Measurements from ENCODE around the gene GPM6B.

GPM6B gene

DNA sequence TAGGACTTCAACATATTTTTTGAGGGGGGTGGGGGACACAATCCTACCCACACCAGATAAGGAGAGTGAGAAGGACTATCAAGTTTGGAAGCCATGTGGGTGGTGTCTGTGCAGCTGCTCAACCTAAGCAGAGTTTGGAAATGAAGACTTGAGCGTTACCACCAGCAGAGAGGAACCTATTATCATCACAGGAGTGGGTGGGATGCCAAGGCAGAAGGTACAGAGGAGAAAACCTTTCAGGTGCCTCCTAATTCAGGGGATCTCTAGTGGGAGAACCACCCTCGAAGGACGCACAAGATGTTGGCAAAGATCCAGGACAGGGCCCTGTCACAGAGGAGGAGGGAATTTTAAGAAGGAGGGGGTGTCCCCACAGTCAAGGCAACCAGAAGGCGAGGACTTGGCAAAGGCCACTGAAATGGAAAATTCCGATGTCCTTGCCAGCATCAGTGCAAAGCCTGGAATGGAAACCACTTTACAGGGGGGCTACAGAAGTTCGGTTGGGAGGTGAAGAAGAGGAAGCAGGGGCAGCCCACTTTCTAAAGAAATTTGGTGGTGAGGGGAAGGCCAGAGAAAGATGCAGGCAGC is 8.4 kb upstream of the GPM6B start:
- DNase-seq (ENCODE audit: low read depth in 1 of 2, low spot score in 1 of 2) = no peak

DNA sequence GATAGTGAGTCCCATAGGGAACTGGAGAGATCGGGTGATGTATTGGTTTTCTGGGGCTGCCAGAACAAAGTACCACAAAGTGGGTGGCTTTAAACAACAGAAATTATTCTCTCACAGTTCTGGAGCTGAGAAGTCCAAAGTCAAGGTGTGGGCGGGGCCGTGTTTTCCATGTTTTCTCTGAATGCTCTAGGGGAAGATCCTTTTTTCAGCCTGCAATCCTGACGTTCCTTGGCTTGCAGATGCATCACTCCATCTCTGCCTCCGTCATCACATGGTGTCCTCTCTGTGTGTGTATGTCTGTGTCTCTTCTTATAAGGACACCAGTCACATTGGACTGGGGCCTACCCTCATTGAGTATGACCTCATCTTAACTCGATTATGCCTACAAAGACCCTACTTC is 7.9 kb upstream of the GPM6B start:
- no peak for DNase-seq (ENCODE audit: low read depth in 1 of 2, low spot score in 1 of 2)

DNA sequence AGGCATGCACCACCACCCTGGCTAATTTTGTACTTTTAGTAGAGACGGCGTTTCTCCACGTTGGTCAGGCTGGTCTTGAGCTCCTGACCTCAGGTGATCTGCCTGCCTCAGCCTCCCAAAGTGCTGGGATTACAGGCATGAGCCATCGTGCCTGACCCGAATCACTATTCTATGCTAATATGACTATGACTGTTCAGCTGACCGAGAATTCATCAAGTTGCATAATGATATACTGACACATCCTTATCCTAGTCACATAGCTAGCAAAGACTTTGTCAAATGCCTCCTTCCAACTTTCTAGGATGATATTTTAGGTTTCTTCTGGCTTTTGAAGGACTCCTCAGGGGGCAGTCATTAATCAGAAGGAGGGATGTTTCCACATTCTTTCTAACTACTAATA is 4.8 kb upstream of the GPM6B start:
- no peak for DNase-seq (ENCODE audit: low read depth in 1 of 2, low spot score in 1 of 2)

DNA sequence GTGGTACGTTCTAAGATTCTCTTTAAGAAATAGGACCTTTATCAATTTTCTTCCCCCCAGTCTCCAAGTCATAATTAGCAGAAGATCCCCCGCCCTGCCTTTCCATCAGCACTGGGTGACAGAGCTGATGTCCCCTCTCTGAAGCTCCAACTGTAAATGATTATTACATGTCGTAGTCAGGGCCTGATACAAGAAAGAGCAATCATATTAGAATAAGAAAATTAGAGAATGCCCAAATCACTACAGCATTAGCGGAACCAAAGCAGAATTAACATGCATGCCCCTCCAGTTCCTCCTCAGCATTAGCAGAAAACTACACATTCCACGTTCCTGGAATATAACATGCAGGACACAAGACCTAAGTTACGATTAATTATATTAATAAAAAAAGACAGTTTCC is 717 bp downstream of the GPM6B start:
- no peak for DNase-seq (ENCODE audit: low read depth in 1 of 2, low spot score in 1 of 2)

DNA sequence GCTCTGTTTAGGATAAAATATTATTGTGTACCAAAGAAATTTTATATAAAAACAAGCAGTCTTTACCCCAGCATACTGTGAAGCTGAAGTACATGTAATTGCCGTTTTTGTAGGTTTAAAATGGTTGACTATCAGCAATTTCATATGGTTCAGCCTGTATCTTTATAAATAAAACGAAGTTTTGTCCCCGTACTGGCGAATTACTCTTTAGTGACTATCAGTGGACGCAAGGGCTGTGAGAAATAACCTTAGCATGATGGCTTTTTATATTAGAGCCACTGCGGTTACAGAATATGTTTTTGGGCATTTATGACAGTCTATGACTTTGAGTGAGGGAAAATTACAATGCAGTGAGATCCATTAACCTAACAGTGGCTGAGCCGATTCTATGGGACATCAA is 1.2 kb downstream of the GPM6B start:
- DNase-seq (ENCODE audit: low read depth in 1 of 2, low spot score in 1 of 2) = no peak

DNA sequence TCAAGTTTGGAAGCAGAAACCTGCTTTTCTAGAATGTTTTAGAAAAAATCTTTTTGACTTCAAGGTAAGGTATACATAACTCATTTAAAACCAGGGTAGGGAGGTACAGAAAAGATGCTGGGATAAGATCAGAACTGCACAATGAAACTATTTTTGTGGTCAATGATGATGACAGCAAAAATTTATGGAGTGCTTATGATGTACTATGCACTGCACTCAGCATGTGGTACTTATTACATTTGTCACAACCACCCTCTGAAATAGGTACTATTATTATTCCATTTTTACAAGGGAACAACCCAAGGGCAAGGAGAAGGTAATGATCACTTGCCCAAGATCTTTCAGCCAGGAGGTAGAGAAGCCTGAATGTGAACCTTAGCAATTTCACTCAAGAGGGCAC is 8.0 kb downstream of the GPM6B start:
- no peak for DNase-seq (ENCODE audit: low read depth in 1 of 2, low spot score in 1 of 2)

DNA sequence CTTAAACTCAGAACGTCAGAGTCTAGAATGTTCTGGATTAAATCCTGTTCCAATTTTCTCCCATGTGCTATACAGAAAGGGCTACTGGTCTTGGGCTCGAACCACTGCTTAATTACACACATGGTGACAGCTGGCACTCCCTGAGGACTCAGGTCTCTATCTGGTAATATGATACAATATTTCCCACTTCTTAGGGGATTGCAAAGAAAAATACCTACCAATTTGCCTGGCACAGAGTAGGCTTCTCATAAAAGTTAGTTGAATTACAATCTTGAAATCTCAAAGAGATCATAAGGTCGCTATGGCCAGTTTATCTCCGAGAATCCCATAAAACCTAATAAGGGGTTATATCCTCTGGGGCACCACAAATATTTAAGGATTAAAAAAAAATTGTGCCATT is 8.6 kb downstream of the GPM6B start:
- DNase-seq (ENCODE audit: low read depth in 1 of 2, low spot score in 1 of 2) = no peak

DNA sequence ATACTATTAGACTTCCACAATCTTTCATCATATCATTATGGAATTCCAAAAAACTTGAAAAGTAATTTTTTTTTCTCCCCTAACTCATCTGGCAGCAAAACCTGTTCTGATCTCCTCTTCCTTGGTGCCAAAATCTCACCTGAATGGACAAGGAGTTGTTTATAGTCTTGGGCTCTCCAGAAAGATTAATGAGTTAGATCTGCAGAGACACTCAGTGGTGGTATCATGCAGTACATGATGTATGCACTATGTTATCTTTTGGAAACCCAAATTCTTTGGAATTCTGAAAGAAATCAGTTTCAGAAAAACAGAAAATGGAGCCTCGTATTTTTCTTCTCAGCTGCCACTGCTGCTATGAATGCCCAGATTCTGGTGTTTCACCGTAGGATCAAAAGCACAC is 11.7 kb downstream of the GPM6B start:
- no peak for DNase-seq (ENCODE audit: low read depth in 1 of 2, low spot score in 1 of 2)

DNA sequence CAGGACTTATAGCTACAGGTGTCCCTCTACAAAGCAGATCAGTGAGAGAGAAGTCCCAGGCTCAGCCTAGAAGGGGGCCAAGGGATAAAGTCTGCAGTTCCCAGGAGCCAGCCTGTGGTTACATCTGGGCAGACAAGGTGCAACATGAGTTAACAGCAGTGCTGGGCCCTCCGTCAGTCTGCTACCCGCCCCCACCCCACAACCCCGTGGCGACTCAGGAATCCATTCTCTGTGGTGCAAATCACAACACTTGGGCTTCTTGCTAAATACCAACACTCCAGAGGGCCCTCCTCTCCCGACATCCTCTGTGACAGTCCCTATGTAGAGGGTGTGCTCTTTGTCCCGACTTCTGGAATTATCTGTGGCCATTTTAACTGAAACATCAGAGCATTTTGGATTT is 13.8 kb downstream of the GPM6B start:
- DNase-seq (ENCODE audit: low read depth in 1 of 2, low spot score in 1 of 2) = no peak

DNA sequence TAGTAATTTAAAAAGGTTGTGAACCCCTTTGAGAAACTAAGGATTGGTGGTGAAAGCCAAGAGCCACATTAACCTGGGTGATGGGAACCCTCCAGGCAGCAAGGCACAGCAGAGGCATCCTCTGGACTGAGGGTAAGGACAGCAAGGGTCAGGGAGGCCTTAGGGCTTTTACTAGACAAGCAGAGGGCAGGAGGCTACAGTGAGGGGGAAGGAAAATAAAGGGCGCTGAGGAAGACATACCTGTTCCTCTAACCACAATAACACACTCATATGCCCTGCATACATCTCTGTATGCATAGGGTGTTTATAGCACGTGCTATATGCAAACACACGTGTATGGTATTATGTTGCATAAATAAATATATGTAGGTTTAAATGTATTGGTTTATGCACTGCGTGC is 18.7 kb downstream of the GPM6B start:
- no peak for DNase-seq (ENCODE audit: low read depth in 1 of 2, low spot score in 1 of 2)

DNA sequence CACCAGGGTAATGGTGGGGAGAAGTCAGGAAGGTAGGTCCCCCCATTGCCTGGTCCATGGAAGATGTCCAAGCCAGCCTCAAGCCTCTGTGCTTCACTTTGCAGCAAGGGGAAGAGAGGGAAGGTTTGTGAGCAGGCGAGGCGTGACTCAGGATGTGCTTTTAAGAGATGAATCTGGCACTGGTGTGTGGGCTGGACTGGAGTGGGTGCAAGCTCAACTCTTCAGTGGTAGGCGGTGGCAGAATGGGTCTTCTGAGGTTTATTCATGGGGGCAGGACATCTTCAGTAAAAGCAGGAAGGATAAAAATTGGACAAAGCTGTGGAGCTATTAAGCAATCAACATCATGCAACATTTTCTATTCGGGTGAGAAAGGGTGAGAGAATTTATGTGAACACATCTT is 19.4 kb downstream of the GPM6B start:
- no peak for DNase-seq (ENCODE audit: low read depth in 1 of 2, low spot score in 1 of 2)

DNA sequence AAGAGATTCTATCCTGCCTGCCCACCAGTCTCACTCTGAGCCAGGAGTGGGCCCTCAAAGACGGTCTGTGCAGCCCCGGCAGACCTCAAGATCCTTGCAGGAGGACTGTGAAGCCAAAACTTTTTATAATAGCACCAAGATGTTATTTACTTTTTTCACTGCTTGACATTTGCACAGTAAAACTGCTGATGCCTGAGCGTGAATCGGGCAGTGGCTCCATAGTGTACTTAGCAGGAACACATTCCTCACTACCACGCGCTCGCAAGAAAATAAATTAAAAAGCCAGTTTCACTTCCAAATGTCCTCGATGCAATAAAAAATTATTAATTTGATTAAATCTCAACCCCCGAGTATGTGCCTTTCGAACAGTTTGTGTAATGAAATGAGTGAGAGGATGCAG is 22.5 kb downstream of the GPM6B start:
- no peak for DNase-seq (ENCODE audit: low read depth in 1 of 2, low spot score in 1 of 2)

DNA sequence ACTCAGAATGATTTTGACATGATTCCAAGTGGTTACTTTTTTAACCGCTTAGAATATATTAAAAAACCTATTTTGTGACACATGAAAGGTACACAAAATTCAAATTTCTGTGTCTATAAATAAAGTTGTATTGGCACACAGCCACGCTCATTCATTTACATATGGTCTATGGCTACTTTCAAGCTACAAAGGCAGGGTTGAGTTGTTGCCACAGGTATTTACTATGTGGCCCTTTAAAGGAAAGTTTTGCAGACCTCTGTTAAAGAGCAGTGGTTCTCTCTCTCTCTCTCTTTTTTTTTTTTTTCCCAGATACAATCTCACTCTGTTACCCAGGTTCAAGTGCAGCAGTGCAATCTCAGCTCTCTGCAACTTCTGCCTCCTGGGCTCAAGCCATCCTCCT is 23.0 kb downstream of the GPM6B start:
- DNase-seq (ENCODE audit: low read depth in 1 of 2, low spot score in 1 of 2) = no peak

DNA sequence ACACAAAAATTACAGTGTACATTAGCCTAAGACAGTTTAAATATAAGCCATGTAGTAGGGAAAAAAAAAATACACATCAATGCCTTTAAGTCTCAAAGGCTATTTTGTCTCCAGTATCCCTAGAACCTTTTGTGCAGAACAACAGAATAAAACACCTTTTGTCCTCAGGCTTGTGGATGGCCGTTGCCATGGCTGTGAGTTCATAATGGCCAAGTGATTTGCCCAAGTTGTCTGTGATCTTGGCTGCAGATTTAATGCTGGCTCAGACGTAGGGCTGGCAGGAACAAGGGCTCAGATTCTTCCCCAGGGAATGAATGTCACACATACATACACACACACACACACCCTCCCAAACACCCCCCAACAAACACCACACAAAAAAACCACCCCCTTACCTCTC is 25.3 kb downstream of the GPM6B start:
- no peak for DNase-seq (ENCODE audit: low read depth in 1 of 2, low spot score in 1 of 2)

DNA sequence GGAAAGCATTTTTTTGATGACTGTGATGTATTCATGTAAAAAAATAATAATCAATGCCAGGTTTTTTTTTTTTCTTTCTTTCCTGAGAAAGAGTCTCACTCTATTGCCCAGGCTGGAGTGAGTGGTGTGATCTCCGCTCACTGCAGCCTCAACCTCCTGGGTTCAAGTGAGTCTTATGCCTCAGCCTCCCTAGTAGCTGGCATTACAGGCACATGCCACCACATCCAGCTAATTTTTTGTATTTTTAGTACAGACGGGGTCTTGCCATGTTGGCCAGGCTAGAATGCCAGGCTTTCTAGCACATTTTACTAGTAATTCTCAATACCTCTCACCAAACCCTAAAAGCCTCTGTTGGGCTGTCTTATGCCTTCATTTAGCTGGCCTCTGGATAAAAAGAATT is 25.7 kb downstream of the GPM6B start:
- no peak for DNase-seq (ENCODE audit: low read depth in 1 of 2, low spot score in 1 of 2)

DNA sequence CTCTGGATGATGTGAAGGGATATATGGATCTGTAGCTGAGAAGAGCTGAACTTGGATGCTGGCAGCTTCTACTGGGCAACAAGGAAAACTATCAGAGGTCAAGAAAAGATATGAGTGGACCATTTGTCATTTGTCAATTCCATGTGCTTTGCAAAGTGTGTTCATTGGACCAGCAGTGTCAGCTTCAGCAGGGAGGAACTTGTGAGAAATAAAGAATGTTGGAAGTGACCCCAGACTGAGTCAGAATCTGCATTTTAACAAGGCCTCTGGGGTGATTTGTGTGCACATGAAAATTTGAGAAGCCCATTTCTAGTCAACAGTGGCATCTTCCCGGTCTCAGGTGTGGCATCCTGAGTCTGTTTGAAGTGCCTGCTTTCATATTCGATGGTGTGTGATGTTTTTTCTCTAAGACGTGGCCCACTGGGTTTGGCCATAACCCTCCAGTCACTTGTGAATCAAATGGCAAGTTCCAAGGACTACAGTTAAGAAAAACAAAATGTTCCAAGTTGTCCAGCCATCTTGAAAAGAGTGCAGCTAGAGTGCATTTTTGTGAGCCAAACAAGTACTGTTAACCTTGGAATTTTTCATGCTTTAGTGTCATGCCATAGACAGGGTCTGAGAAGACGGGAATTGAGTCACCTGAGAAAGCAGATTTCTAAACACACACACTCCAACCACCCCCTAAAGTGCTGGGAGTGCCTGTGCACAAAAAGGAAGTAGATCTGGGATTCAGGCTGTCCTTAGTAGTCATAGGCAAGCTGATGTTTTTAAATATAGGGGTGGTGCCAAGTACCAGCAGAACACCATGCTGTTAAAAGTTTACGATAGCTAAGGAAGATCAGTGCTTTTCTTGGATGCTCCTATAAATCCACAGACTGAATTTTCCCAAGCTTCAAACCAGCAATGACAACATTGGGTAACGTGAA is 26.4 kb downstream of the GPM6B start:
- DNase-seq (ENCODE audit: low read depth in 1 of 2, low spot score in 1 of 2) = no peak

DNA sequence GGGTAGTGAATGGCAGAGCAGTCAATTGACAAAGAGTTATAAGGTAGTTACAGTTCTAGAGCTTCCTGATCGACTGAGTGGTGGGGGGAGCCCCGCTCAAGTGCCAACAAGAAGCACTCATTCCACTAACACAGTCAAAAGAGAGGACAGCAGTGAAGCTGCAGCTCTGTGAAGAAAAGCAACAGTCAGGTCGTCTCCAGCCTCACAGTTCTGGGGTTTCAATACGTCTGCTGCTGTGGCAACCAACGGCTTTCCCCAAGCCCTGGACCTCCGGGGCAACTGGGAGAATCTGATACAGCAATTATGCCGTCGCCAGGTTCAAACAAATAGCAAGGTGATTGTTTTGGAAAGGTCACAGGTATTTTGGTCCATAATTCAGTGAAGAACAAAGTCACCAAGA is 30.8 kb downstream of the GPM6B start:
- DNase-seq (ENCODE audit: low read depth in 1 of 2, low spot score in 1 of 2) = no peak

DNA sequence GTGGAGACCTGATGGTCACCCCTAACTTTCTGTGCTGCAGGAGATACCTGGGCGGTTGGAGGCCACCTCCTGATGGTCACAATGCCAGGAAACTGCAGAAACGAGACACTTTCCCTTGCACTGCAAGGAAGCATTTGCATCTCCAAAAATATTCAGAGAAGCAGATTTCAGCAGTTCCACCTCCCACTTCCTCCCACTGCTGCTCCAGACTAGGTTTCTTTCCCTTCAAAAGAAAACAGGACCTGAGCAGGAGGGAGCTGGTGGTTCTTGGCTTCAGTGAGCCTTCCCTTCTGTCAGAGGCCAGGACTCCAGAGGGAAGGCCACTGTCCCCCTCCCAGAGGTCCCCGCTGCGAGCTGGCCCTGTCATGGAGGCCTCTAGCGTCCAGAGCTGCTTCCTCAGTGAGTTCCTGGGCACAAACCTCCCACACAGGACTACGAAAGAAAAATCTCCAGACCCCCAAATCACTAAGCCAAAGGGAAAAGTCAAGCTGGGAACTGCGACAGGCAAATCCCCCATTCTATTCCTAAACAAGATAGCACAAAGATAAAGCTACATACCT is 35.9 kb downstream of the GPM6B start:
- DNase-seq (ENCODE audit: low read depth in 1 of 2, low spot score in 1 of 2) = no peak

DNA sequence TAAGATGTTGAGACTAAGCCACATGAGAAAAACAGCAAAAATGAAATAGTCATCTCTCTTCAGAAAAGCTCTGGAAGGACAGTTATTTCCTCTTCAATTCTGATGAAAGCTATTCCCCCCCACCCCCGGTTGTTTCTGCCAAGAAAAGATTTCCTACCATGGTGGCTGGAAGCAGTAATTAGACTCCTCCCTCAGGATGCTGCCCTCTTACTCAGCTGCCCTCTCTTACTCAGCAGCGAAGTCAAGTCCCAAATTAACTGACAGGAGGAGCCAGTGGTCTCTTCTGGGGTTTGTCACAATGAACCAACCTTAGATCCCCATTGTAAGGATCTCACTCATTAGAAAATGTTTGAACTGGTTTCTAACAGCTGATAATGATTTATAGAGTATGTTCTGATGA is 38.0 kb downstream of the GPM6B start:
- no peak for DNase-seq (ENCODE audit: low read depth in 1 of 2, low spot score in 1 of 2)

DNA sequence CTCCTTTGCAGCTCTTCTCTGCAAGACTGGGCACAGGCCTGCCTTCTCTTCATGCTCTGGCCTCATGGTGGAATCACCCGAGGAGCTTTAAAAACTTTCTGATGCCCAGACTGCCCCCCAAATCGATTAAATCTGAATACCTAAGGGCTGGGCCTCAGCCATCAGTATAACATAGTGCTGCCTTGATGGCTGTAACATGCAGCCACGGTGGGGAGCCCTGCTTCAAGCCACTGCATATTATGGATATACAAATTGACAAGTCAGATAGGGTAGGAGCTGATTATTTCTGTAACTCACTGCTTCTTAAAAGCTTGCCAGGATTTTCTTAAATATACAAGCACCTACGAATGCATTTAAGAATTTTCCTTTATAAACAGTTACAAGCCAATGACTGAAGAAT is 40.5 kb downstream of the GPM6B start:
- DNase-seq (ENCODE audit: low read depth in 1 of 2, low spot score in 1 of 2) = no peak

DNA sequence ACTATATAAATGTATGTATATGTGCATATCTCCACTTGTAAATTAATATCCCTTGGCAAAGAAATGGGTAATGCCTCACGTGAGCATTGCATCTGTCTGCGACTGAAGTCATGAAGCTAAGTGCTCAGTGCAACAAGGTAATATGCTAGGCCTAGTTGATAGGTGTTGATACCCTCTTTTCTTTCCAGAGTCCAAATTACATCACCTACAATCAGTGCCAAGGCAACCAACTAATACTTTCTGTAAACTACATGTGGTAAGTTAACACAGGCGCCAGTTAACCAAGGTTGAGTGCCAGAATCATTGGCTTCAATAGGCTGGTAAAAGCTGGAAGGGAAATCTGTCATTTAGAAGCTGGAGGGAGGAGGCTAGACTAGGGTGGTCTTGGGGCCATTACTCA is 41.1 kb downstream of the GPM6B start:
- DNase-seq (ENCODE audit: low read depth in 1 of 2, low spot score in 1 of 2) = no peak

DNA sequence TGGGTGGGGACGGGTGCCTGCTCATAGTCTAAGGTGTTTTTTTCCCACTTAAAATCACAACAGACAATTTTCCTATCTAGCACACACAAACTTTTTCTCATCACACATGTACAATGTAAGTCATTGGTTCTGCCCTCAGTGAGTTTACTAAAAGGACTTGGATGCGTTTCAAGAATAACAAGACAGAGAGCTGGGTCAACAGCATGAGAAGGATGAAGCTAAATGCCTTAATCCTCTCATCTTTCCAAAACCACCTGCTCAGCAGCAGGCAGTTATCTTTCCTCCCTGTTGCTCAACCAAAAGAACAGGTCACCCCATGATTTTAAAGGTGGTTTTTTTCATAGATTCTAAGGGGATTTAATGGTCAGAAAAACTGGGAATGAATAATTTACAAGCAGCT is 42.2 kb downstream of the GPM6B start:
- DNase-seq (ENCODE audit: low read depth in 1 of 2, low spot score in 1 of 2) = no peak

Data from activated T-helper 1 cell treated with anti-CD3 and anti-CD28 coated beads, Interleukin-2, amount 50 U/mL, for 16 hours (primary cell).